MCF 10A (cell line): ENCODE data around the gene TMEM260. TPM values are rescaled to one million over a fixed set of nuclear protein-coding genes. Genes with fewer than 3 reads are reported as not detected.

Experiments
- BruUV-seq: library from RNA; stranded (reverse); fragments of 400-500 nt; replicated peaks from 2 replicates; lab custom pipeline; 2021; lab: Mats Ljungman, UMichigan
- CTCF ChIA-PET: fragments of 300-600 bp; sonication (Branson Sonifier 250); formaldehyde crosslinking; extraction: SDS; loops from one replicate; lab custom pipeline; 2021; ENCODE audit warnings: antibody characterized with exemption, inconsistent platforms; lab: Yijun Ruan, JAX
- POLR2A ChIA-PET: fragments of 300-600, 350-650 bp; sonication (Branson Sonifier 250); formaldehyde crosslinking; extraction: SDS; loops from one replicate; lab custom pipeline; 2020; ENCODE audit warnings: antibody characterized with exemption, inconsistent platforms; lab: Yijun Ruan, JAX
- DNase-seq: peaks from one replicate; pipeline ENCODE4 v3.0.0-alpha.2; 2018; ENCODE audit not compliant: unreplicated experiment
- H3K27ac Mint-ChIP-seq: one replicate; pipeline ENCODE4 v1.8.0; 2022; ENCODE audit warnings: mild to moderate bottlenecking, low read depth, mixed read lengths; ENCODE audit not compliant: unreplicated experiment
- H3K27me3 Mint-ChIP-seq: one replicate; pipeline ENCODE4 v1.8.0; 2022; ENCODE audit warnings: mixed read lengths; ENCODE audit not compliant: insufficient read depth, unreplicated experiment
- H3K36me3 Mint-ChIP-seq: one replicate; pipeline ENCODE4 v1.8.0; 2022; ENCODE audit warnings: mild to moderate bottlenecking, moderate library complexity, mixed read lengths; ENCODE audit not compliant: insufficient read depth, unreplicated experiment
- H3K4me1 Mint-ChIP-seq: one replicate; pipeline ENCODE4 v1.8.0; 2022; ENCODE audit warnings: mixed read lengths; ENCODE audit not compliant: insufficient read depth, unreplicated experiment
- H3K4me3 Mint-ChIP-seq: one replicate; pipeline ENCODE4 v1.8.0; 2022; ENCODE audit warnings: mild to moderate bottlenecking, moderate library complexity, mixed read lengths; ENCODE audit not compliant: unreplicated experiment
- H3K9me3 Mint-ChIP-seq: one replicate; pipeline ENCODE4 v1.8.0; 2022; ENCODE audit warnings: mixed read lengths; ENCODE audit not compliant: unreplicated experiment
- CTCF ChIP-seq: fragments of 200-600 bp; IDR thresholded peaks from one replicate; pipeline ENCODE4 v1.8.0; 2022; ENCODE audit warnings: antibody characterized with exemption, mild to moderate bottlenecking; ENCODE audit not compliant: unreplicated experiment
- intact Hi-C: fragments of 100-400 bp; cut with micrococcal nuclease; formaldehyde crosslinking; loops from 2 replicates; pipeline ENCODE4 v1.14.1; 2022
- total RNA-seq: library from RNA; stranded (reverse); gene quantifications from 2 replicates; pipeline ENCODE4 v1.2.3, GENCODE V29; 2022

The TMEM260 gene
- total RNA-seq, 1 experiment from 2014 or later = 20.8 TPM

- TF ChIP-seq CTCF = no peak
- Mint-ChIP-seq H3K27ac (no peak overlapping the region), H3K9me3 (no peaks in the 10 kb centered on the region), H3K27me3 (no peaks in the 10 kb centered on the region), H3K4me1 (peaks cover 30% of the 10 kb centered on the region), H3K36me3 (peaks cover 11% of the 10 kb centered on the region), H3K4me3 (no peak overlapping the region)
- POLR2A ChIA-PET = no interaction called here
- no peak for DNase-seq
- BruUV-seq = no TSS peak
- CTCF ChIA-PET = no interaction called here
- intact Hi-C loops = no loop called here
Observed at GRCh38 chr14:56585461-56586084, 6.0 kb downstream of the TMEM260 start.

GRCh38 chr14:56587701-56588100 lies 8.1 kb downstream of the TMEM260 start:
- Mint-ChIP-seq H3K9me3 (no peaks in the 10 kb centered on the region), H3K4me1 (peaks cover 15% of the 10 kb centered on the region), H3K27ac (no peak overlapping the region), H3K4me3 (no peak overlapping the region), H3K27me3 (no peaks in the 10 kb centered on the region), H3K36me3 (peaks cover 11% of the 10 kb centered on the region)
- intact Hi-C loops = no loop called here
- BruUV-seq = no TSS peak
- no peak for DNase-seq
- no peak for TF ChIP-seq CTCF
- ChIA-PET POLR2A (interaction anchor here (0.6 kb wide), 1 partner anchor 1213 kb away, joined by 3 read pairs; no protein-coding TSS in a partner anchor), CTCF (no interaction called here)

- Mint-ChIP-seq H3K27ac (no peak overlapping the region), H3K27me3 (no peaks in the 10 kb centered on the region), H3K9me3 (no peaks in the 10 kb centered on the region), H3K4me1 (no peaks in the 10 kb centered on the region), H3K36me3 (peaks cover 29% of the 10 kb centered on the region), H3K4me3 (no peak overlapping the region)
- CTCF ChIA-PET = interaction anchor here (0.6 to 2.1 kb wide), 7 partner anchors 12 to 858 kb away, joined by 3 to 10 read pairs (median 4); partner anchors contain the start of gene TMEM260
- POLR2A ChIA-PET = interaction anchor here (2.6 kb wide), 1 partner anchor 10 kb away, joined by 17 read pairs; the partner anchor contains the start of gene TMEM260
- DNase-seq = no peak
- no peak for TF ChIP-seq CTCF
- intact Hi-C loops = no loop called here
- BruUV-seq = no TSS peak
Observed at GRCh38 chr14:56590535-56590960, 10.9 kb downstream of the TMEM260 start.

GRCh38 chr14:56592746-56593544 lies 13.3 kb downstream of the TMEM260 start:
- H3K36me3 Mint-ChIP-seq = peaks cover 34% of the 10 kb centered on the region
- H3K27ac Mint-ChIP-seq = no peak overlapping the region
- ChIA-PET CTCF (interaction anchor here (0.7 to 1.4 kb wide), 2 partner anchors 11 to 16 kb away, joined by 3 read pairs; no protein-coding TSS in a partner anchor), POLR2A (no interaction called here)
- peaks cover 7% of the 10 kb centered on the region for H3K9me3 Mint-ChIP-seq
- no peak for DNase-seq
- BruUV-seq = no TSS peak
- H3K4me3 Mint-ChIP-seq = no peak overlapping the region
- H3K4me1 Mint-ChIP-seq = no peaks in the 10 kb centered on the region
- TF ChIP-seq CTCF = no peak
- no peaks in the 10 kb centered on the region for H3K27me3 Mint-ChIP-seq
- intact Hi-C loops = no loop called here
